K562 (cell line): Measurements from ENCODE around the gene PPP1R12C. TPM values are rescaled to one million over a fixed set of nuclear protein-coding genes. Genes with fewer than 3 reads are reported as not detected.

Source experiments
- ARID1B ChIP-seq: fragments of 450-650 bp; IDR thresholded peaks from 2 replicates; pipeline ENCODE4 v1.6.1; 2016; ENCODE audit warnings: antibody characterized with exemption, mild to moderate bottlenecking, inconsistent platforms
- BCOR ChIP-seq: fragments of 450-650 bp; IDR thresholded peaks from 2 replicates; pipeline ENCODE4 v1.6.1; 2016
- EP300 ChIP-seq: IDR thresholded peaks from 2 replicates; pipeline ENCODE4 v1.6.1; 2012; ENCODE audit warnings: low read length, improper control_type of control experiment
- HDAC2 ChIP-seq: fragments of 450-650 bp; IDR thresholded peaks from 2 replicates; pipeline ENCODE4 v1.6.1; 2016; ENCODE audit warnings: mild to moderate bottlenecking
- KLF6 ChIP-seq: fragments of 250-450 bp; sonication (Bioruptor Pico); IDR thresholded peaks from 2 replicates; pipeline ENCODE4 v1.4.0; 2020; ENCODE audit warnings: mild to moderate bottlenecking, moderate library complexity, borderline replicate concordance
- PHB2 ChIP-seq: fragments of 450-650 bp; IDR thresholded peaks from 2 replicates; pipeline ENCODE4 v1.6.1; 2017; ENCODE audit warnings: low read depth
- PTBP1 ChIP-seq: fragments of 200-400 bp; formaldehyde crosslinking; IDR thresholded peaks from 2 replicates; pipeline ENCODE4 v1.6.1; 2017; ENCODE audit warnings: low read depth, low read length
- polyA plus RNA-seq, 8 experiments: library from polyadenylated mRNA; depleted of rRNA in 4 of 8; stranded (reverse) in 5 of 8; unstranded in 3 of 8; fragments of >200 nt; fragmentation: Nextera tagmentation in 2 of 8; fragmentation: Illumina TruSeq in 1 of 8; extraction: Ambion mirVana in 2 of 8; extraction: Trizol in 1 of 8; gene quantifications; 2 replicates each; pipeline versions ENCODE4 v1.2.1 to v1.2.3, GENCODE V29; 2011 to 2014; ENCODE audit warnings: inconsistent platforms in 1 of 8, missing spikeins in 1 of 8
- total RNA-seq, 7 experiments: library from RNA; depleted of rRNA in 6 of 7; stranded (reverse); fragments of >200 nt in 6 of 7; fragmentation: Illumina TruSeq in 2 of 7; extraction: Trizol in 2 of 7; gene quantifications; 2 replicates each; pipeline versions ENCODE4 v1.2.1 to v1.2.3, GENCODE V29; 2011 to 2021; ENCODE audit warnings: low replicate concordance in 1 of 7
- TF ChIP-seq, protein P1 (sequence below): IDR thresholded peaks from 2 replicates; pipeline ENCODE4 v1.6.1; 2012; ENCODE audit warnings: low read depth, low read length, improper control_type of control experiment, borderline replicate concordance
- TF ChIP-seq, protein P2 (sequence below): fragments of 450-650 bp; formaldehyde crosslinking; IDR thresholded peaks from 2 replicates; pipeline ENCODE4 v1.4.0; 2020; ENCODE audit warnings: mild to moderate bottlenecking

PPP1R12C gene
- total and polyA plus RNA-seq, 9 of the 15 experiments (the other 6 are each of a cell fraction or from before 2014, with no cell fraction given): 1.8 to 136 (median 33.7) TPM

DNA sequence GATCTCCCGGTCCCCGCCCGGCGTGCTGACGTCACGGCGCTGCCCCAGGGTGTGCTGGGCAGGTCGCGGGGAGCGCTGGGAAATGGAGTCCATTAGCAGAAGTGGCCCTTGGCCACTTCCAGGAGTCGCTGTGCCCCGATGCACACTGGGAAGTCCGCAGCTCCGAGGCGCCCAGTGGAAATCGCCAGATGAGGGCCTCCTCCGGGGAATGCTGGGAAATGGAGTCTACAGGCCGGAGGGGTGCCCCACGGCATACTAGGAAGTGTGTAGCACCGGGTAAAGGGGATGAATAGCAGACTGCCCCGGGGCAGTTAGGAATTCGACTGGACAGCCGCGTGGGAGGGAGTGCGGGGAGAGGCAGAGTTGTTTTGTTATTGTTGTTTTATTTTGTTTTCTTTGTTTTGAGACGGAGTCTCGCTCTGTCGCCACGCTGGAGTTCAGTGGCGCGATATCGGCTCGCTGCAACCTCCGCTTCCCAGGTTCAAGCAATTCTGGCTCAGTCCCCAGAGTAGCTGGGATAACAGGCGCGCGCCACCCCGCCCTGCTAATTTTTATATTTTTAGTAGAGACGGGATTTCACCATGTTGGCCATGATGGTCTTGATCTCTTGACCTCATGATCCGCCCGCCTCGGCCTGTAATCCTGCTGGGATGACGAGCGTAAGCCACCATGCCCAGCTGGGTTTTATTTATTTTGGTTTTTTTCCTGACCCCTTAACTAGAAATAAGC lies 390 bp upstream of the PPP1R12C start (continued):
- TF ChIP-seq, protein P1, sequence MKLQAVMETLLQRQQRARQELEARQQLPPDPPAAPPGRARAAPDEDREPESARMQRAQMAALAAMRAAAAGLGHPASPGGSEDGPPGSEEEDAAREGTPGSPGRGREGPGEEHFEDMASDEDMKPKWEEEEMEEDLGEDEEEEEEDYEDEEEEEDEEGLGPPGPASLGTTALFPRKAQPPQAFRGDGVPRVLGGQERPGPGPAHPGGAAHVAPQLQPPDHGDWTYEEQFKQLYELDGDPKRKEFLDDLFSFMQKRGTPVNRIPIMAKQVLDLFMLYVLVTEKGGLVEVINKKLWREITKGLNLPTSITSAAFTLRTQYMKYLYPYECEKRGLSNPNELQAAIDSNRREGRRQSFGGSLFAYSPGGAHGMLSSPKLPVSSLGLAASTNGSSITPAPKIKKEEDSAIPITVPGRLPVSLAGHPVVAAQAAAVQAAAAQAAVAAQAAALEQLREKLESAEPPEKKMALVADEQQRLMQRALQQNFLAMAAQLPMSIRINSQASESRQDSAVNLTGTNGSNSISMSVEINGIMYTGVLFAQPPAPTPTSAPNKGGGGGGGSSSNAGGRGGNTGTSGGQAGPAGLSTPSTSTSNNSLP: no peak
- 0 out of 2 replicates have a peak, but pooled peaks have one; percentile 5 for TF ChIP-seq EP300
- peak; percentile 61; the same call in 1 of the 2 replicates for TF ChIP-seq HDAC2
- TF ChIP-seq, protein P2, sequence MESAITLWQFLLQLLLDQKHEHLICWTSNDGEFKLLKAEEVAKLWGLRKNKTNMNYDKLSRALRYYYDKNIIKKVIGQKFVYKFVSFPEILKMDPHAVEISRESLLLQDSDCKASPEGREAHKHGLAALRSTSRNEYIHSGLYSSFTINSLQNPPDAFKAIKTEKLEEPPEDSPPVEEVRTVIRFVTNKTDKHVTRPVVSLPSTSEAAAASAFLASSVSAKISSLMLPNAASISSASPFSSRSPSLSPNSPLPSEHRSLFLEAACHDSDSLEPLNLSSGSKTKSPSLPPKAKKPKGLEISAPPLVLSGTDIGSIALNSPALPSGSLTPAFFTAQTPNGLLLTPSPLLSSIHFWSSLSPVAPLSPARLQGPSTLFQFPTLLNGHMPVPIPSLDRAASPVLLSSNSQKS: no peak
- no peak for TF ChIP-seq KLF6 (CRISPR knock-in tag)
- TF ChIP-seq PHB2: no peak
- no peak for TF ChIP-seq PTBP1
- TF ChIP-seq ARID1B: peak; percentile 43; the same call in 1 of the 2 replicates
- 0 out of 2 replicates have a peak, but pooled peaks have one; percentile 5 for TF ChIP-seq BCOR
